ENCODE data around the gene LY6G6C. TPM values are rescaled to one million over a fixed set of nuclear protein-coding genes. Genes with fewer than 3 reads are reported as not detected.

Gene LY6G6C
- total and polyA plus RNA-seq, 9 donors: 0.17 to 4.9 (median 1.0) TPM; not detected in 6

- Histone ChIP-seq H3K36me3 (no peaks in the 10 kb centered on the region), H3K9me3 (no peaks in the 10 kb centered on the region), H3K4me3 (no peak within 1 kb of the TSS), H3K27ac (no peak within 1 kb of the TSS), H3K4me1 (ENCODE audit: insufficient read depth) (peaks cover 2% of the 10 kb centered on the region), H3K27me3 (no peaks in the 10 kb centered on the region)
- intact Hi-C loops (cut with DNase I): loop anchor here in 2 of 4 donors (2.0 to 10.0 kb wide), 2 partner anchors 47 to 461 kb away; partner anchors contain the start of gene AGER (in 1 of the 2)
- WGBS, 3 donors: 54 to 62% (median 61%) methylated on average over 46 of the region's 46 CpGs
- TF ChIP-seq EP300 (IDR thresholded peaks at IDR 0.05): no peak
- no peak for TF ChIP-seq POLR2A (IDR thresholded peaks at IDR 0.05)
- no peak for TF ChIP-seq CTCF (IDR thresholded peaks at IDR 0.05)
- no peak for DNase-seq
Measured at GRCh38 chr6:31723245-31723979, 1.9 kb upstream of the LY6G6C start, which contains the start of gene MPIG6B. TSS of gene MPIG6B (plus strand) at chr6:31723373. CDS start at chr6:31723384, 11 bp downstream.

GRCh38 chr6:31722173-31722572 lies 627 bp upstream of the LY6G6C start:
- no peaks in the 10 kb centered on the region for H3K4me1 ChIP-seq (ENCODE audit: insufficient read depth)
- no peak overlapping the region for H3K4me3 ChIP-seq
- no peak overlapping the region for H3K27ac ChIP-seq
- H3K27me3 ChIP-seq: no peaks in the 10 kb centered on the region
- WGBS, 3 donors: 86 to 89% (median 88%) methylated on average over 3 of the region's 3 CpGs
- H3K9me3 ChIP-seq: no peaks in the 10 kb centered on the region
- H3K36me3 ChIP-seq: no peaks in the 10 kb centered on the region
- intact Hi-C loops (cut with DNase I): loop anchor here in 2 of 4 donors (2.0 to 10.0 kb wide), 2 partner anchors 49 to 463 kb away; partner anchors contain the start of gene AGER (in 1 of the 2)
- no peak for DNase-seq
- no peak for TF ChIP-seq POLR2A (IDR thresholded peaks at IDR 0.05)
- TF ChIP-seq EP300 (IDR thresholded peaks at IDR 0.05): no peak
- no peak for TF ChIP-seq CTCF (IDR thresholded peaks at IDR 0.05)

DNA sequence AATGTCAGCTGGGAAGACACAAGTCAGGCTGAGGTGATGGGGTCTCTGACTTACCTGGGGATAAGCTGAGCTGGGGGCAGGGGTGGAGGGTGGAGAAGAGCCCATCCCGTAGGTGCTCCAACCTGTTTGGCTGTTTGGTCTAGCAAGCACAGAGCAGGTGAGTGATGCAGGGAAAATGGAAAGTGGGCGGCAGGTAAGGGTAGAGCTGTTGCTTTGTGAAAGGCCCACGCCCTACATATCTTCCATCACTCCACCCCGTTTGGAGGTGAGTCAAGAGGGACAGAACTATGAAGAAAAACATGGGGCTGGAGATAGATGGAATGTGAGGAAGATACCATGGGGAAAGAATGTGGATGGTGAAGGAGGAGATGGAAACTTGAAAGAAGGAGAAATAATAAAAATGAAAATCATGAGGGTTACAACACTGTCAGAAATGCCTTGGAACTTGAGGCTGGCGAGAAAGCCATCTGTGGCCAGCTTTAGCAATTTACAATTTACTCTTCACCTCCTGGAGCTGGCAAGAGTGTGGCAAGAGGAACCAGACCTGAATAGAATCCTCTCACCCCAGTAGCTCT lies 1.3 kb downstream of the LY6G6C start:
- no peaks in the 10 kb centered on the region for H3K36me3 ChIP-seq
- WGBS, 3 donors: 75 to 85% (median 78%) methylated on average over 5 of the region's 5 CpGs
- no peak for DNase-seq
- intact Hi-C loops (cut with DNase I): loop anchor here in 1 of 4 donors (10.0 kb wide), 1 partner anchor 465 kb away; the partner anchor contains the start of gene AGER
- no peak for TF ChIP-seq POLR2A (IDR thresholded peaks at IDR 0.05)
- no peak for TF ChIP-seq CTCF (IDR thresholded peaks at IDR 0.05)
- no peak for TF ChIP-seq EP300 (IDR thresholded peaks at IDR 0.05)
- no peak overlapping the region for H3K27ac ChIP-seq
- H3K4me3 ChIP-seq: no peak overlapping the region
- H3K9me3 ChIP-seq: no peaks in the 10 kb centered on the region
- no peaks in the 10 kb centered on the region for H3K4me1 ChIP-seq (ENCODE audit: insufficient read depth)
- no peaks in the 10 kb centered on the region for H3K27me3 ChIP-seq

- no peak for DNase-seq
- Histone ChIP-seq H3K27ac (no peak overlapping the region), H3K4me3 (no peak overlapping the region), H3K9me3 (no peaks in the 10 kb centered on the region), H3K27me3 (no peaks in the 10 kb centered on the region), H3K4me1 (ENCODE audit: insufficient read depth) (no peaks in the 10 kb centered on the region), H3K36me3 (no peaks in the 10 kb centered on the region)
- intact Hi-C loops (cut with DNase I): no loop called here
- TF ChIP-seq POLR2A (IDR thresholded peaks at IDR 0.05) (no peak), EP300 (IDR thresholded peaks at IDR 0.05) (no peak), CTCF (IDR thresholded peaks at IDR 0.05) (no peak)
- 60 to 80% (median 70%) methylated on average over 6 of the region's 6 CpGs for WGBS, 3 donors
Measured at GRCh38 chr6:31719001-31719400, 2.5 kb downstream of the LY6G6C start.
